Left ventricle myocardium inferior (tissue), 1 donor: ENCODE results near the gene NEK2. TPM values are rescaled to one million over a fixed set of nuclear protein-coding genes. Genes with fewer than 3 reads are reported as not detected.

Experiments used
- DNase-seq: peaks from one replicate; pipeline ENCODE4 v3.0.0-alpha.2; 2020
- H3K27ac ChIP-seq: fragments of 200-600 bp; replicated peaks from 2 replicates; pipeline ENCODE4 v1.8.0; 2021
- H3K27me3 ChIP-seq: fragments of 200-600 bp; 2 replicates; pipeline ENCODE4 v1.8.0; 2021; ENCODE audit warnings: low read depth
- H3K36me3 ChIP-seq: fragments of 200-600 bp; 2 replicates; pipeline ENCODE4 v1.8.0; 2021
- H3K4me1 ChIP-seq: fragments of 200-600 bp; 2 replicates; pipeline ENCODE4 v1.8.0; 2021
- H3K4me3 ChIP-seq: fragments of 200-600 bp; 2 replicates; pipeline ENCODE4 v1.8.0; 2021; ENCODE audit warnings: mild to moderate bottlenecking, moderate library complexity
- H3K9me3 ChIP-seq: fragments of 200-600 bp; replicated peaks from 2 replicates; pipeline ENCODE4 v1.8.0; 2021
- CTCF ChIP-seq: fragments of 200-600 bp; IDR thresholded peaks from 2 replicates; pipeline ENCODE4 v1.8.0; 2021; ENCODE audit warnings: antibody characterized with exemption, mild to moderate bottlenecking, borderline replicate concordance
- intact Hi-C: fragments of 100-400 bp; cut with micrococcal nuclease; formaldehyde crosslinking; loops from one replicate; pipeline ENCODE4 v1.11.0; 2022
- total RNA-seq: library from RNA; stranded (reverse); fragmentation: NEBNext Ultra II Directional; extraction: Animal tissue kit (Norgen Biotek cat#: 25700); gene quantifications from one replicate; pipeline ENCODE4 v1.2.1, GENCODE V29; 2021
- donor health status: DM: no; HTN: yes; CAD: no; lungs with severe emphysema.

NEK2 gene
- total RNA-seq, 1 donor from 2014 or later: 0.19 TPM

- H3K9me3 ChIP-seq: no peaks in the 10 kb centered on the region
- H3K4me1 ChIP-seq: peaks cover 40% of the 10 kb centered on the region
- peak overlapping the region; percentile 82 for H3K27ac ChIP-seq
- DNase-seq: no peak
- H3K27me3 ChIP-seq: no peaks in the 10 kb centered on the region
- intact Hi-C loops: no loop called here
- H3K36me3 ChIP-seq: no peaks in the 10 kb centered on the region
- H3K4me3 ChIP-seq: no peak overlapping the region
- no peak for TF ChIP-seq CTCF
Measured at GRCh38 chr1:211613951-211614350, 61.5 kb downstream of the NEK2 start.

GRCh38 chr1:211613108-211613947, 62.1 kb downstream of the NEK2 start:
- DNase-seq: peak; percentile 74
- H3K27ac ChIP-seq: peak overlapping the region; percentile 82
- intact Hi-C loops: no loop called here
- no peak for TF ChIP-seq CTCF
- H3K4me1 ChIP-seq: peaks cover 40% of the 10 kb centered on the region
- H3K9me3 ChIP-seq: no peaks in the 10 kb centered on the region
- no peak overlapping the region for H3K4me3 ChIP-seq
- H3K36me3 ChIP-seq: no peaks in the 10 kb centered on the region
- H3K27me3 ChIP-seq: no peaks in the 10 kb centered on the region

- Histone ChIP-seq H3K27me3 (no peaks in the 10 kb centered on the region), H3K9me3 (no peaks in the 10 kb centered on the region), H3K27ac (peak overlapping the region; percentile 82), H3K4me1 (peaks cover 40% of the 10 kb centered on the region), H3K4me3 (no peak overlapping the region), H3K36me3 (no peaks in the 10 kb centered on the region)
- intact Hi-C loops: no loop called here
- no peak for DNase-seq
- no peak for TF ChIP-seq CTCF
Measured at GRCh38 chr1:211612786-211613107, 62.7 kb downstream of the NEK2 start.

Other genes starting within 250 kb of the NEK2 start
- not detected for gene RD3, start 183.5 kb downstream of the NEK2 start, total RNA-seq
- gene SLC30A1, start 96.5 kb downstream of the NEK2 start, total RNA-seq: 11.5 TPM
- 24.9 TPM for gene LPGAT1, start 155.1 kb upstream of the NEK2 start, total RNA-seq